GM19467 (cell line): ENCODE results near the gene NUP188.

Experiments used
- ATAC-seq: cut with Tn5 transposase; IDR thresholded peaks from one replicate; pipeline ENCODE4 v1.9.1; 2021; ENCODE audit warnings: mild to moderate bottlenecking, moderate library complexity; ENCODE audit not compliant: unreplicated experiment

NUP188 gene

GRCh38 chr9:128913048-128913900 is 34.2 kb upstream of the NUP188 start:
- no peak for ATAC-seq

- no peak for ATAC-seq
Observed at GRCh38 chr9:128913995-128914772, 33.3 kb upstream of the NUP188 start.

GRCh38 chr9:128916204-128916603 is 31.3 kb upstream of the NUP188 start:
- ATAC-seq: no peak

DNA sequence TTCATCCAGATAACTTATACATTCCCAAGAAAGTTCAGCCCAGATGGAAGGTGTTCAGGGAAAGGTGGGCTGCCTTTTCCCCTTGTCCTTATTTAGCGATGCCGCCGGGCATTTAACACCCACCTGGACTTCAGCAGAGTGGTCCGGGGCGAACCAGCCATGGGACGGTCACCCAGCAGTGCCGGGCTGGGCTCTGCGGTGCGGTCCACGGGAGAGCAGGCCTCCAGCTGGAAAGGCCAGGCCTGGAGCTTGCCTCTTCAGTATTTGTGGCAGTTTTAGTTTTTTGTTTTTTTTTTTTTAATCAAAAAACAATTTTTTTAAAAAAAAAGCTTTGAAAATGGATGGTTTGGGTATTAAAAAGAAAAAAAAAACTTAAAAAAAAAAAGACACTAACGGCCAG is 30.8 kb upstream of the NUP188 start:
- ATAC-seq: no peak

GRCh38 chr9:128917151-128917849 is 30.2 kb upstream of the NUP188 start:
- no peak for ATAC-seq

GRCh38 chr9:128918921-128919320 is 28.6 kb upstream of the NUP188 start:
- no peak for ATAC-seq

DNA sequence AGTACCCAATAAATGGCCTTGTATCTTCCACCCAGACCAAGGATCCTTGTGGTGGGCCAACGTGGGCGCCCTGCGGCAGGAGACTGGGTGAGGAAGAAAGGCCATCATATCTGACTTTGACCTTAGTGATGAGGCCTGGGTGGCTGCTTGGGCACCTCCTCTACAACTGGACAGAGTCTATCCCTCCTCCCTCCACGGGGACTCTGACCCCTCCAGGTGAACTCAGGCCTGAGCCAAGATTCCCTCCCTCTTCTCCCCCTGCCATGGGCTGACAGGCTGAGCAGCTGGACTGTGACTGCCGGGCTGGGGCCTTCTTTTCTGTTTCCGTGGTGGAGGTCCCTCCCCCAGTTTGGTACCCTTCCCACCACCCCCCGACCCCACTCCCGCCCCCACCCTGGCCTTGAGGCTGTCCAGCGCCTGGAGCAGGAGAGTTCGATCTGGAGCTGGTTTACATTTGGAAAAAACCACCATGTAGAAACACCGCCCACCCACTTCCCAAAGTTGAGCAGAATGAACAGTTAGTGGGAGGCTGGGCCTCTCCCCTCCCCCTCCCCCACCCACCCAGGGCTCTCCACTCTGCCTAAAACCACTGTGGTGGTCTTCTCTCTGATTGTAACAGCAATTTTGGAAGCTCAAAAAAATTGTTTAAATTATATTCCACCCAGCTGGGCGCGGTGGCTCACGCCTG is 28.0 kb upstream of the NUP188 start:
- no peak for ATAC-seq

DNA sequence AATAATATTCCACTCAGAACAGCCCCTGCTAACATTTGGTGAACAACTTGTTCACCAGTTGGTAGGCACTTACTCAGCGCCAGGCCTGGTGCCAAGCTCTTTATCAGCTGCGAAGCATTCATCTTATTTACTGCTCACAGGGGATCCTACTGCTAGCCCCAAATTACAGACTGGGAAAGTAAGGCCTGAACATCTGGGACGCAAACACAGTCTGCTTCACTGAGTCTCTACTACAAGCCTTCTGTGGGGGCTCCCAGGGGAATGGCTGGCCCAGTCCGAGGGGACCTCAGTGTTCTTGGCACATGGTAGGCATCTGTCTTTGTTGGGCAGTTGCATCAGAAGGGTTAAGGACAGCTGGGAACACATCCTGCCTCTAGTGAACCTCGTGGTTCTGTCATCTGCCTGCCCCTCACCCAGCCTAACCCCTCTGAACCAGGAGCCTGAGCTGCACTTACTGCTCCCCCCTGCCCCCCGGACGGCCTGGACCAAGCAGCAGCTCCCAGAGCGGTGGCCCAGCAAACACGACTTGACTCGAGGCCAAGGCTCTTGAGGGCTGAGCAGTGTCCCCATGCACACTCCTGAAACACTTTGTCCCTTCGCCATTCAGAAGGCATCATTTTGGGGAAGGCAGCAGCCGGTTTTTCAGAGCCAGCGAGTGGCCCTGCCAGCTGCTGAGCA is 27.0 kb upstream of the NUP188 start, which contains the start of gene PHYHD1:
Gene PHYHD1 (plus strand): TSS at position 602 of the 678 bp plus-strand sequence. CDS start 1,342 bp downstream, outside the sequence.
- no peak for ATAC-seq

DNA sequence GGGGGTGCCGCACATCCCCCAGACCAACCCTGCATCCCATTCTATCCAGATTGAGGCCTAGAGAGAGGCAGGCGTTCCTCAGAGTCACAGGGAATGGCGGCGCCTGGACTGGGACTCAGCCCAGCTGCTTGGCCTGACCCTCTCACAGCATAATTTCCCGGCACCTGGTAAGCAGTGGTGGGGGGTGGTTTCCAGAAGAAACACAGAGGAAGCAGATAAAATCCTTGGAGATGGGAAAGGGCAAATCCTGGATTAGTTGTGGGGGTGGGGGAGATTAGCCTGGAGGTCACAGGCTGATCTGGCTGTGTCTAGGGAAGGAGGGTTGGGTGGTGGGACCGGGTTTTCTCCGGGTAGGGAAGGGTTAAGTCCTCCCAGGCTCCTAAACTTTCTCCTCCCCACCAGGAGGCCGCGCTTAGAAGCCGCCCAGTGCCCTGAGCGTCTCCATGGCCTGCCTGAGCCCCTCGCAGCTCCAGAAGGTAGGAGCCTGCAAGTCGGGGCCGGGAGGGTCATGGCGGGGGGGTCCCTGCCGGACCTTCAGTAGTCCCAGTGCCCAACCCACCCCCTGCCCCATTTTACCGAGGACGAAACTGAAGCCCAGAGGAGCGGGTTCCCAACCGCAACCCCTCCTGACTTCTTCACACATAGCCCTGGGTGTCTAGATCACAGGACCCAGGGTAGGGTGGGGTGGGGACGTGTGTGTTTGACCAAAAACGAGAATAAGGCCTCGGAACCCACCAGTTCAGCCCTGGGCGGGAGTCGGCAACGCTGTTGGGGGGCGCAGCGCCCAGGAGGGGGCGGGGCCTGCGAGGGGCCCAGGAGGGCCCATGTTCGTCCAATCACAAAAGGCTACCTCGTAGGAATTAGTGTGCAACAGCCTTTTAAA is 25.4 kb upstream of the NUP188 start:
- no peak for ATAC-seq

GRCh38 chr9:128923493-128923883 is 24.0 kb upstream of the NUP188 start:
- no peak for ATAC-seq

DNA sequence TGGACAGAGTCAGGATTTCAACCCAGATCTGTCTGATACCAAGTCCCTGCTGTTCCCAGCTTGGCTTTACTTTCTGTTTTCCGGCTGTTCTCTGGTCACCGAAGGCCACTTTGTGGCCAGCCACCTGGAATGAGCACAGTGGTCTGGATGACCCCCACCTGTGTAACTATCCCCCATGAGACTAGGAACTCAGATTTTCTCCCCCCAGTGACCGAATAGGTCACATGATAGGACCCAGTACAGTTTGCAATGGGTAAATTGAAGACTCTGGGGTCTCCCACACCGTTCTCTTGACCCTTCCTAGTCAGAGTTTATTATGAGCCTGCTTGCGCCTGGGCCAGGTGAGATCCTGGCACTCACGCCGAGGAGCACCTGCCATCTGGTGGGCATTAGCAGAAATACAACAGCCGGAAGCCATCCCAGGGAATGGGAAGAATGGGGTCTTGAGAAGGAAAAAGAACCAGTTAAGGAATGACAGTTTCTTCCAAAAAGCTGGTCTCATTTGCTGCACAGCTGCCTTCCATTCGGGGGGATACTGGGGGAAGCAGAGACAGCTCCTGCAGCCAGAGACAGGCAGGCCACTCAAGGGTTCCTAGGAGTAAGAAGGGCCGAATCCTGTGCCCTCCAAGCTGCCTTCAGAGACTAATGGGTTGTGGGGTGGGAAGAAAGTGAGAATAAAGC is 19.6 kb upstream of the NUP188 start:
- no peak for ATAC-seq

DNA sequence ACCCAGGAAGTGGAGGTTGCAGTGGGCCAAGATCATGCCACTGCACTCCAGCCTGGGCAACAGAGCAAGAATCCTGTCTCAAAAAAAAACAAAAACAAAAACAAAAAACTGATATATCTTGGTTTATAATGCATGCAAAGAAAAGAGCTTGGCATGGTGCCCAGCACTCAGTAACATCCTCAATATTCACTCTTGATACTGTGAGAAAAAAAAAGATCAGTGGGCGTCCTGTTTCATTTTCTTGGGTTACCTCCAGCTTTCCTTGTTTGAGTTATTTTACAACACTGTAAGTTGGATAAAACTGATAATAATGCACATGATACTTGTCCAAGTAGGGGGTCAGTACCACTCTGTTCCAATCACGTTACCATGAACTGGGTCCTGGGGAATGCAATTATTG is 18.9 kb upstream of the NUP188 start:
- ATAC-seq: no peak

DNA sequence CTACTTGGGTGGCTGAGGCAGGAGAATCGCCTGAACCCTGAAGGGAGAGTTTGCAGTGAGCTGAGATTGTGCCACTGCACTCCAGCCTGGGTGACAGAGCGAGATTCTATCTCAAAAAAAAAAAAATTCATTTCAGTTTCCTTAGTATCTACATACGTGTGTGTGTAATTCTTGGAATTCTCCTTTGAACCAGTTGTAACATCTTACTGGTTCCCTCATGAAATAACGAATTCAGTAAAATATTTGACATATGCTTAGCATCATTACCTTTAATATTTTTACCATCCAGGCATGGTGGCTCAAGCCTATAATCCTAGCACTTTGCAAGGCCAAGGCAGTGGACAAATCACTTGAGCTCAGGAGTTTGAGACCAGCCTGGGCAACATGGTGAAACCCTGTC is 17.9 kb upstream of the NUP188 start:
- no peak for ATAC-seq

DNA sequence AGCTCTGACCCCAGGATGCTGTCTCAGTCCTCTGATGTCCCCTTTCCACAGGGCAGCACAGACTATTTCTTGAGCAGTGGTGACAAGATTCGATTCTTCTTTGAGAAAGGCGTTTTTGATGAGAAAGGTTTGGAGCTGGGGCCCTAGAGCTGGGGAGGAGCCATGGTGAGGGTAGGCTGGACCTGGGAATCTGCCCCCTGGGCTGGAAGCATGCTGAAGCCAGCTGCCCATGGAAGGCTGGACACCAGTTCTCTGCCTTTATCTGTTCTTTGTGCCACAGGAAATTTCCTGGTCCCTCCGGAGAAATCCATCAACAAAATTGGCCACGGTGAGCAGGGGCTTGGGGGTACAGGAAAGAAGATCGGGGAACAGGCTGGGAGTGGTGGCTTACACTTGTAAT is 13.8 kb upstream of the NUP188 start:
- no peak for ATAC-seq

DNA sequence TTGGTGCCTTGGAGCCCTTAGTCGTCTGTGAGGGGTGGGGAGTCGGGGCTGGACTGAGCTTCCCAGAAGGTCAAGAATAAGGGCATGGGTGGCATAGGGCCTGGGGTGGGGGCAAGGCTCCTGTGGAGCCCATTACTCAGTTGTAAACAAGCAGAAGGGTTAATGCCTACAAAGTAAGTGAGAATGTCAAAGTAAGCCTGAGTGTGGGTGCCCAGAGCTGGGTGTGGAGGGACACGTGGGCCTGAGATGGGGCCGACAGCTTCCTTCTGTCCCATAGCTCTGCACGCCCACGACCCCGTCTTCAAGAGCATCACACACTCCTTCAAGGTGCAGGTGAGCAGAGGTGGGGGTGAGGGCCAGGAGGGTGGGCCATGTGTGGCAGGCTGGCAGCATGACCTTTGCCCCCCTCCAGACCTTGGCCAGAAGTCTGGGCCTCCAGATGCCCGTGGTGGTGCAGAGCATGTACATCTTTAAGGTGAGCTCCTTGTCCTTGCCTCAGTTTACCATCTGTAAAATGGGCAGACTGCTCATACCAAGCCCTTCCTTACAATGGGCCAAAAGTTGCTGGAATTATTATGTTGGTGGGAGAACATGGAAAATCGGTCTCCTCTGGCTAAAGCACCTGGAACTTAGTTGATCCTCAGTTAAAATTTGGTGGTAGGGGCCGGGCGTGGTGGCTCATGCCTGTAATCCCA is 11.2 kb upstream of the NUP188 start:
- ATAC-seq: no peak

GRCh38 chr9:128937310-128938165 is 10.0 kb upstream of the NUP188 start:
- no peak for ATAC-seq

DNA sequence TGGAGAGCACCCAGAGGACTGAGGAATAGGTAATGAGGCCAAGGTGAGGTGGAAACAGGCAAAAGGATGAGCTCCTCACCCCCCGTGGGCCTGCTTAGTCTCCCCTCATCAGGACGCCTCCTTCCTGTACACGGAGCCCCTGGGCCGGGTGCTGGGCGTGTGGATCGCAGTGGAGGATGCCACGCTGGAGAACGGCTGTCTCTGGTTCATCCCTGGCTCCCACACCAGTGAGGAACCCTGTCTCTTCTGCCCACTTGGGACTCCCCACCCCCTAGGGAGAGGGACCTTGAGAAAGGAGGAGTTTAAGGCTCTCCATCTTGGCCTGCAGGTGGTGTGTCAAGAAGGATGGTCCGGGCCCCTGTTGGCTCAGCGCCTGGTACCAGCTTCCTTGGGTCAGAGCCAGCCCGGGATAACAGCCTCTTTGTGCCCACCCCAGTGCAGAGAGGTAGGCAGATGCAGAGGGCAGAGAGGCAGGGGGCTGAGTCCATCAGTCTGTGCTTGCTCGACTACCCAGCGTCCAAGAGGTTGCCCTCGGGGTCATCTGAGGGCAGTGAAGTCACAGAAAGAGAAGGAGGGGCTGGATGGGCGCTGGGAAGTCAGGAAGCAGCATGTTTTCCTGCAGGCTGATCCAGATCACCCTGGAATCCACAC is 7.1 kb upstream of the NUP188 start:
- ATAC-seq: no peak
